Neuron (in vitro differentiated cells): ENCODE results near the gene DAPK1.

Experiments used
- H2AFZ ChIP-seq: one replicate; pipeline ENCODE4 v1.6.1; 2013; ENCODE audit warnings: low read depth, mild to moderate bottlenecking, inconsistent platforms, low read length, moderate library complexity
- H3K27me3 ChIP-seq: one replicate; pipeline ENCODE4 v1.6.1; 2013; ENCODE audit warnings: low read length; ENCODE audit not compliant: insufficient read depth
- H3K36me3 ChIP-seq: one replicate; pipeline ENCODE4 v1.6.1; 2013; ENCODE audit warnings: low read length; ENCODE audit not compliant: insufficient read depth
- H3K4me1 ChIP-seq: one replicate; pipeline ENCODE4 v1.6.1; 2013; ENCODE audit warnings: low read length; ENCODE audit not compliant: insufficient read depth
- H3K4me3 ChIP-seq: 2 replicates; pipeline ENCODE4 v1.5.1; 2013; ENCODE audit warnings: mild to moderate bottlenecking, low read length, moderate library complexity
- H3K9me3 ChIP-seq: one replicate; pipeline ENCODE4 v1.6.1; 2013; ENCODE audit warnings: low read length

DAPK1 gene

DNA sequence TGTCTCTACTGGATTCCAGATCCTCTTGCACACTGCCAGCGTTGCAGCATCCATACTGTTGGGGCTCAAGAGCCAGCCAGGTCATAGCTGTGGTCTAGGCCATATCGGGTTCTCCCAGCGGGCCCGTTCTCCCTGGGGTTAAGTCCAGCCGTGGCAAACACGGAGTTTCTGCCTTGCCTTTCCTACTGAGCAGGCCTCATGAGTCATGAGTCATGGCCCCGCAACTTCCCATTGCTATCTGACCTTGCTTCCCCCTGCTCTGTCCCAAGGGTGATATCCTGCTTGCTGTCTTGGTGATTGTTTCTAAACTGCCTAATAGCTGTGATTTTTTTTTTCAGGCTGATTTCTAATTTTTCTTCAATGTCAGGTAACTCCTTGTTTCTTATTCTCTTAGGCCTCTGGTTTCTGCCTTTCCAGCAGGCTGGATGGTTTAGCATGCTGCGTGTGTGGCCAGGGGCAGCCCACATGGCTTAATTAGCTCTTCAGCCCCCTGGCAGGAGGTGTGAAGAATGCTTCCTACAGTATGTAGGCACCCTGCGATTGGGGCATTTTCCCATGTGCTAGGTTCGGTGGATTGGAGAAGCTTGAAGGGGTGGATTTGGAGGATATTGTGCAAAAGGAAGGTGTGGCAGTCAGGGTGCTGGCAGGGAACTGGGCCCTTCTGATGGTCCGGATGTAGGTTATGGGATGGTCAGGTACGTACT lies 18.7 kb downstream of the DAPK1 start:
- Histone ChIP-seq H3K9me3 (peaks cover 8% of the 10 kb centered on the region), H3K4me1 (no peaks in the 10 kb centered on the region), H3K36me3 (peaks cover 3% of the 10 kb centered on the region), H3K4me3 (no peak overlapping the region), H2AFZ (no peak overlapping the region), H3K27me3 (no peaks in the 10 kb centered on the region)

DNA sequence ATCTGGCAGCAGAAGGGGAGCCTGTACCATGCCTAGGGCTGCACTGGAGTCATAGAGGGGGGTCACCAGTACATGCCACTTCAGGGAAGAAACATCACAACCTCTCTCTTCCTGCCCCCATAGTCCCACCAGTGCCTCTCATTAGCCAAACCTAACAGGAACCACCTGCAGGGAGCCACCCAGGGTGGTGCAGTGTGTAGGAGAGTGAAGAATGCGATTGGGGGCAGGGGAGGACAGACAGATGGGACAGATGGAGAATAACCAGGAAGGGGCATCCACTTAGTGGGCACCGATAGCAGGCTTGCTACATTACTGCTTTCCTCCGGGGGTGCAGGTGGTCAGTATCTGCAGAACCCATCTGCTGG lies 19.2 kb downstream of the DAPK1 start:
- Histone ChIP-seq H3K4me1 (no peaks in the 10 kb centered on the region), H2AFZ (no peak overlapping the region), H3K36me3 (peaks cover 3% of the 10 kb centered on the region), H3K27me3 (no peaks in the 10 kb centered on the region), H3K9me3 (peaks cover 10% of the 10 kb centered on the region), H3K4me3 (no peak overlapping the region)

DNA sequence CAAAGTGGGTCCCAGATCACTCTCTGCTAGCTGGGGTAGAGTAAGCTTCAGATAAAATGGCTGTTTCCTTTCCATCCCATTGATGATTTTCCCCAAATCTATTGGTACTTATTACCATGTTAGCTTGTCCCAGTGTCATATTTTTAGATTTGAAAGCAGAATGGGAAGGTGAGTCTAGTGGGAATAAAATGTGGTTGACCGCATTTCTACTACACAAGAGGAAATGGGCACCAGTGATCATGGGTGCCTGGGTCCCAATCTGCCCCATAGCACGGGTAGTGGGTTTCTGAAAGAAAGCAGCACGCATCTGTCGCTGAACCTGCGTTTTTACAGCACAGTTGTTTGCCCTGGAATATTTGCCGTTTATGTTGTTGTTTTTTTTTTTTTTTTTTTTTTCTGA lies 20.1 kb downstream of the DAPK1 start:
- H2AFZ ChIP-seq = no peak overlapping the region
- no peak overlapping the region for H3K4me3 ChIP-seq
- no peaks in the 10 kb centered on the region for H3K4me1 ChIP-seq
- peaks cover 10% of the 10 kb centered on the region for H3K9me3 ChIP-seq
- no peaks in the 10 kb centered on the region for H3K27me3 ChIP-seq
- H3K36me3 ChIP-seq = no peaks in the 10 kb centered on the region

DNA sequence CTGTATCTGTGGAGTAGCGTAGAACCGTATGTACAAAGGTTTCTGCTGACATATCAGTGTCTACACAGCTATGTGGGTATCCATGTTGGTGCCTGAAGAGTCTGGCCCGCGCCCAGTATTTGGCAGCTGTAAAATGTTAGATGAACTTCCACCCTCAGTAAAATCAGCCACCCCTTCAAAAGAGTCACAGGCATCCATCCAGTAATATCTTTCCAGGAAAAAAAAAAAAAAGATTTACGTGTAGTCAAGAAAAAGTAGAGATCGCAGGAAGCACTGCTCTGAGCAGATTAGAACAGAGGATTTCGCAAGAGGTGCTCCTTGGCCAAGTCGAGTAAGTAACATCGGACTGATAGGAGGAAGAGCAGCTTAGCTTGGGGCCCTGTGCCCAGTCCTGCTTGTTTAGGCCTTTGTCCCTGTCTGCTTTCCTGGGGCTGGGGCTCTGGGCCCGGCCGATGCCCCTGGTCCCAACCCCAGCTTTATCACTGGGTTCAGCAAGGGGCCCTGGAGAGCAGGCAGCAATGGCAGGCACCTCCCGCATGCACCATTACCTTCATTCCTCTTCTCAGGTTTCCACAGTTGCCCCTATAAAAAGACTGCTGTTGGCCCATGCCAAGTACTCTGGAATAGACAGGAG lies 21.2 kb downstream of the DAPK1 start:
- H3K9me3 ChIP-seq = peaks cover 10% of the 10 kb centered on the region
- H2AFZ ChIP-seq = no peak overlapping the region
- no peak overlapping the region for H3K4me3 ChIP-seq
- no peaks in the 10 kb centered on the region for H3K4me1 ChIP-seq
- no peaks in the 10 kb centered on the region for H3K27me3 ChIP-seq
- H3K36me3 ChIP-seq = no peaks in the 10 kb centered on the region

DNA sequence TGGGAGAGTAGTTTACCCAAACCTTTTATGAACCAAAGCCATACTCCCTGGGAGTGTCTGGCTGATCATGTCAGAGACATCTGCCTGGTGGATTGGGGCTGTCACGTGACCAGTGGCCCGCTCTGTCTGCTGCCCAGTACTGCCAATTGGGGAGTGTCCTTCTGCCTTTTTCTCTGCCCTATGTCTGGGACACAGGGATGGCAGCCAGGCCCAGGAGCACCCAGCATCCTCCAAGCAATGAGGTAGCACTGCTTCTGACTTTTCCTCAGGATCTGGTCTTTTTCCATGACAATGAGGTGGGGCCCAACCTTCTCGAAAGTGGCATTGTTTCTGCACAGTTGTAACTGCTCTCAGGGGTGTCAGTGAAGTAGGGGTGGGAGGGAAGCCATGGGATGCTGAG lies 21.8 kb downstream of the DAPK1 start:
- Histone ChIP-seq H3K9me3 (peaks cover 13% of the 10 kb centered on the region), H3K36me3 (no peaks in the 10 kb centered on the region), H3K4me3 (no peak overlapping the region), H2AFZ (no peak overlapping the region), H3K4me1 (no peaks in the 10 kb centered on the region), H3K27me3 (no peaks in the 10 kb centered on the region)

DNA sequence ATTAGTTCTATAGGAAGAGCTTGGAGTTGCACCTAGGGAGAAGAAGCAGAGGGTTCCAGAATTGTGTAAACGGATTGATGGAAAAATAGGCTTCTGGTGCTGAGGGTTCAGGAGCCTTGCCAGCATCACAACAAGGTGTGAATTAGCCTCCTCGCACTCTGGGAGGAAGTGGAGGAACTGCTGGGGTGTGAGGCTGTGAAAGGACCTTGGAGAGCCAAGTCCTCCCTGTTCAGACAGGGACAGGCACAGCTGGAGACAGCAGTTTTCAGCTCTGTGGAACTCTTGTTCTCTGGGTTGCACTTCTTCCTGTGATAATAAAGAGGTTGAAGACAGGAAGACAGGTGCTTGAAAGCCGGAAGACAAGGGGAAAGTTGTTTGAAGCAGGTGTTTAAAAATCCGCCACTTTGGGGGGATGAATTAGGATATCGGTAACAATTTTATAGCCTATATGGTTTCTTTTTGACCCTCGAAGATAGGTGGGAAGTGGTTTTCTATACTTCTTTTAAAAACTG lies 22.6 kb downstream of the DAPK1 start:
- Histone ChIP-seq H3K4me3 (no peak overlapping the region), H2AFZ (no peak overlapping the region), H3K4me1 (no peaks in the 10 kb centered on the region), H3K36me3 (no peaks in the 10 kb centered on the region), H3K9me3 (peaks cover 13% of the 10 kb centered on the region), H3K27me3 (no peaks in the 10 kb centered on the region)

DNA sequence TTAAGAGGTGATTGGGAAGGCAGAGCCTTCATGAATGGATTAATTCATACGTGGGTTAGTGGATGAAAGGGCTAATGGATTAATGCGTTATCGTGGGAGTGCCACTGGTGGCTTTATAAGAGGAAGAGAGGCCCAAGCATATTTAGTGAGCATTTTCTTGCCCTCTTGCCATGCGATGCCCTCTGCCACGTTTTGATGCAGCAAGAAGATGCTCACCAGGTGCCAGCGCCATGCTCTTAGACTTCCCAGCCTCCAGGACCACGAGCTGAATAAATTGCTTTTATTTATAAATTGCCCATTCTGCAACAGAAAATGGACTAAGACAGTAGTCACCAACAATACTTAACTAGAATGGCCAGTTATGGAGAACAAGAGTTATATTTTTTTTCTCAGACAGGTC lies 24.2 kb downstream of the DAPK1 start:
- Histone ChIP-seq H3K9me3 (peaks cover 5% of the 10 kb centered on the region), H3K27me3 (no peaks in the 10 kb centered on the region), H3K36me3 (no peaks in the 10 kb centered on the region)

DNA sequence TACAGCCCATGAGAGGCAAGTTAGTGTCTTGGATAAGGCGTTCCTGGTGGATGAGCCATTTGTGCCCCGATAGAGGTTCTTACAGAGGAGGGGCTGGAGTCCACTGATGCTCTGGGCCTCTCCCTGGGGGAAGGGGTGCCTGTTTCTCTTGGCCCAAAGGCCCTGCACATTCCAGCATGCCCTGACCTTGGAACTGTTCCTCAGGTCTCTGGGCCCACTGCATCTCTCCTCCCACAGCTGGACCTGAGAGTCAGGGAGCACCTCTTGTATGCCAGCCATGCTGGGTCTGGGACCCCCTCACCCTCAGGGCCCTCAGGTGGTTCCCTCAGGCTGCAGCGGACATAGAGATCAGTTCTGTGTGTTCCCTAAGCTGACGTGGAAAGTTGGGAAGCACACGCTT lies 26.4 kb downstream of the DAPK1 start:
- Histone ChIP-seq H3K4me1 (no peaks in the 10 kb centered on the region), H3K27me3 (no peaks in the 10 kb centered on the region), H3K9me3 (peaks cover 5% of the 10 kb centered on the region), H3K4me3 (no peak overlapping the region), H3K36me3 (no peaks in the 10 kb centered on the region), H2AFZ (no peak overlapping the region)

More for the DNA sequence above, 24.2 kb downstream of the DAPK1 start:
- no peak overlapping the region for H2AFZ ChIP-seq
- H3K4me1 ChIP-seq = no peaks in the 10 kb centered on the region
- H3K4me3 ChIP-seq = no peak overlapping the region

DNA sequence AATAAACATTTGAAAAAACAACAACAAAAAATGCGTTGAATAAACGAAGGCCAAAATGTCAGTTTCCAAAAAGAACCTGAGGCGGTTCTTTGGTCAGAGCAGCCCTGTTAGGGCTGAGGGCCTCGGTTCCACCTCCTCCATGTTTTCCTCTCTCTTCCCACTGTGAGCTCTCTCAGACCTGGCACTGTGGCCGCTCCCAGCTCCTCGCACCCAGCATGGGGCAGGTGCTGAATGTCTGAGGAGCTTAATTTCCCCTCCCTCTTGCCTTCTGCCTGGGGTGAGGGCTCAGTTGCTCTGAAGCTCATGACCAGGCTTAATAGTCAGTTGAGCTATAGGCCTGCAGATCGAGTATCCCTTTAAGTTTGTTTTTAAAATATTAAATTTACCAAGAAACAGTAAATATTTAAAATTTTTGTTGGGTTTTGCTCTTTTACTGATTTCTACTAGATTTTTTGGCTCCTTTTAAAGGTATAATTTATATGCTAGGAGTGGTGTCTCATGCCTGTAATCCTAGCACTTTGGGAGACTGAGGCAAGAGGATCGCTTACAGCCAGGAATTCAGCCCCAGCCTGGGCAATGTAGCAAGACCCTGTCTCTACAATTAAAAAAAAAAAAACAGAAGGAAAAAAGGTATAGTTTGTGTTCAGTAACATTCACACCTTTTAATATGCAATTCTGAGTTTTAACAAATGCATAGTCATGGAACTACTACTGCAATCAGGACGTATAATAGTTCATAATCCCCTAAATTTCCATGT lies 28.1 kb downstream of the DAPK1 start:
- H3K36me3 ChIP-seq = no peaks in the 10 kb centered on the region
- peaks cover 5% of the 10 kb centered on the region for H3K9me3 ChIP-seq
- H3K27me3 ChIP-seq = no peaks in the 10 kb centered on the region
- no peak overlapping the region for H2AFZ ChIP-seq
- no peak overlapping the region for H3K4me3 ChIP-seq
- peaks cover 11% of the 10 kb centered on the region for H3K4me1 ChIP-seq

DNA sequence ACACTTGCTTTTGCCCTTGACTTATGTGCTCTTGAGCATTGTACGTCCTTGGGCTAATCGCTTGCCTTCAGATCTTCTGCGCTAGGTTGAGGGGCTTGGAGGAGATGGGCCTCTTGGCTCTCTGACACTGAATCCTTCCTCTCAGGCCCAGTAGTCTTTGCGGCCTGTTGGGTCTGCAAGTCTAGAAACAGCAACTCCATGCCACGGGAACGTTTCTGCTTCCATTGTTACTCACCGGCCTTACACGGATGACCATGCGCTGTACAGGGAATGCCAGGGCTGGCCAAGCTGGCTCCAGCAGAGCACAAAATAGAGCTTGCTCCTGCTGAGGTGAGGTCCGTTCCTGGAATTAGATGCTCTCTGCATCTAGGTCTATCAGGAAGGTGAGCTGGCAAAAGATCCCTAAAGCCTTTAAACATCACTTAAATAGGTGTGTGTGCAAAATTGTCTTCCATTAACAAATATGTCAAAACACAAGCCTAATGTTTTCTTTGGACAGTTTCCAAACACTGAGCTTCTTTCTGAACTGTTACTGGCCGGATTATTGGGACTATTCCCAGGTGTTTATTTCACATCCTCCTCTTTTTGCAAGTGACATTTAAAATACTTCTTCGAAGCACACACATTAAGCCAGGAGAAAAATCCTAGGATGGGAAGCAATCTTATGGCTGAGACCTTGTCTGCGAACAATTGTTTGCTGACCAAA lies 29.7 kb downstream of the DAPK1 start:
- H3K36me3 ChIP-seq = no peaks in the 10 kb centered on the region
- H3K4me1 ChIP-seq = peaks cover 22% of the 10 kb centered on the region
- H2AFZ ChIP-seq = no peak overlapping the region
- no peak overlapping the region for H3K4me3 ChIP-seq
- peaks cover 3% of the 10 kb centered on the region for H3K9me3 ChIP-seq
- H3K27me3 ChIP-seq = no peaks in the 10 kb centered on the region

DNA sequence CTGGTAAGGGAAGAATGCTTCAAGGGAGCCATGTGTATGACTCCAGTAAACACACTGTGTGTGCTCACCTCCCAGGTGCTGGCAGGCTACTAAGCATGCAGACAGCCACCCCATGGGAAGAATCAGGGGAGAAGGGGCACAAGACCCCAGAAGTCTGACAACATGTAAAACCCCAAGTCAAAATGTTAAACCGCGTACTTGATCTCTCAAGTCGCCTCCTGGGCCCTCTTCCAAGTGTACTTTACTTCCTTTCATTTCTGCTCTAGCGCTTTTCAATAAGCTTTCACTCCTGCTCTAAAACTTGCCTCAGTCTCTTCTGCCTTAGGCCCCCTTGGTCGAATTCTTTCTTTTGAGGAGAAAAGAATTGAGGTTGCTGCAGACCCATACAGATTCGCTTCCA lies 31.3 kb downstream of the DAPK1 start:
- H3K9me3 ChIP-seq = peaks cover 3% of the 10 kb centered on the region
- no peaks in the 10 kb centered on the region for H3K36me3 ChIP-seq
- H2AFZ ChIP-seq = no peak overlapping the region

DNA sequence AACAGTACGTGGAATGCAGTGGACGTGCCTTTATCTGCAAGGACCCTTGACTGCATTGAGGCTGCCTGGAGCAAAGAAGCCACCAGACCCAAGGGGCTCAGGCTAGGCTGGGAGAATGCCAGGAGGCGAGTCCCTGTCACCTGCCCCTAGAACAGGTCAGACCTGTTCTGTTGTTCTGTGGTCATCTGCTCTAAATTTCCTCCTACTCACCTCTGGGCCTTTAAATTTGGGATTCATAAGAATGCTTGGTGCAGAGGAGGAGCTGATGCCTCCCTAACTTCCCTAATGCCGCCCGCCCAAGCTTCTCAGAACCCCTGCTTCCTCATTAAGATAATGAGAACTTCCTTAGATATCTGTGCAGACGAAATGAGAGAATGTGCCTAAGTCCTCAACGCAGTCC lies 32.0 kb downstream of the DAPK1 start:
- Histone ChIP-seq H3K4me3 (no peak overlapping the region), H2AFZ (no peak overlapping the region), H3K36me3 (no peaks in the 10 kb centered on the region), H3K27me3 (no peaks in the 10 kb centered on the region), H3K9me3 (no peaks in the 10 kb centered on the region), H3K4me1 (peaks cover 22% of the 10 kb centered on the region)

More for the DNA sequence above, 31.3 kb downstream of the DAPK1 start:
- Histone ChIP-seq H3K4me3 (no peak overlapping the region), H3K27me3 (no peaks in the 10 kb centered on the region), H3K4me1 (peaks cover 22% of the 10 kb centered on the region)

DNA sequence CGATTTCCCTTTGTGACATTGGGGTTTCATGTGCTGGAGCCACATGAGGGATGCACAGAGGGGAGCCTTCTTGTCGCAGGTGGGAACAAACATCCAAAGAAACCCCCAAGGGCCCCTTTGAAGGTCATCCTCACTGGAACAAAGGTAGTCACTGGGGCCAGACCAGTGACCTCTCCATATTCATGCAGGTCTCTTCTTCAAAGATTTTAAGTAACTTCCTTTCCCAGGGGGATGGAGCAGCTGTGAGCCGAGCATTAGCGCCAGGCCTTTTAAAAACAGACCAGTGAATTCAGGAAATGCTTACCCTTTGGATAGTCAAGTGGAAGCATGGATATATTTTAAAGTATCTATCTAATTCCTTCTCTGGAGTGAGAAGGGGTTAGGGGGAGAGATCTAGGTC lies 33.0 kb downstream of the DAPK1 start:
- Histone ChIP-seq H3K36me3 (no peaks in the 10 kb centered on the region), H3K9me3 (no peaks in the 10 kb centered on the region), H3K4me3 (no peak overlapping the region), H2AFZ (no peak overlapping the region), H3K27me3 (no peaks in the 10 kb centered on the region), H3K4me1 (peaks cover 22% of the 10 kb centered on the region)
